ENCODE measurements around the gene SLC4A1.

DNA sequence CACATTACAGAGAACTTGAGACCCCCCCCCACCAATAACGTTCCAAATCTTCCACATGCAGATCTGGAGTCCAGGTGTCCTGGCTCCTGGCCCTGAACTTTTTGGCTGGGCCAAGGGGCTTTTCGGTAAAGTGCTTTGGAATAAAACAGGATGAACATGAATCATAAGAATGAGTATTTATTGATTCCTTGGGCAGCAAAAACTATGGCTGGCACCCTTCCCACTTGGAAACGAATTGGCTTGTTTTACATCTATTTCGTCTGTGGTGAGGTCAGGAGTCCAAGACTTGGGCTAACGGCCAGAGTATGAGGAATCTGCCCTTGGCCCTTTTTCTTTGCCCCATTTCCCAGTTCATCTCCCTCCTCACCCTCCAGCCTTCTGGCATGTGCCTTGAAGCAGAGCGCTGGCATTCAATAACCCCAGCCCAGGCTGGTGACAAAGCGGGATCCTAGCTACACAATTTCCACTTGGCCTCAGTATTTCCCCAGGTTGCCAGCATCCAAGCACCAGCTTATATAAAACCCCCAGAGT is 44.3 kb downstream of the SLC4A1 start:
- TF ChIP-seq, protein P1, sequence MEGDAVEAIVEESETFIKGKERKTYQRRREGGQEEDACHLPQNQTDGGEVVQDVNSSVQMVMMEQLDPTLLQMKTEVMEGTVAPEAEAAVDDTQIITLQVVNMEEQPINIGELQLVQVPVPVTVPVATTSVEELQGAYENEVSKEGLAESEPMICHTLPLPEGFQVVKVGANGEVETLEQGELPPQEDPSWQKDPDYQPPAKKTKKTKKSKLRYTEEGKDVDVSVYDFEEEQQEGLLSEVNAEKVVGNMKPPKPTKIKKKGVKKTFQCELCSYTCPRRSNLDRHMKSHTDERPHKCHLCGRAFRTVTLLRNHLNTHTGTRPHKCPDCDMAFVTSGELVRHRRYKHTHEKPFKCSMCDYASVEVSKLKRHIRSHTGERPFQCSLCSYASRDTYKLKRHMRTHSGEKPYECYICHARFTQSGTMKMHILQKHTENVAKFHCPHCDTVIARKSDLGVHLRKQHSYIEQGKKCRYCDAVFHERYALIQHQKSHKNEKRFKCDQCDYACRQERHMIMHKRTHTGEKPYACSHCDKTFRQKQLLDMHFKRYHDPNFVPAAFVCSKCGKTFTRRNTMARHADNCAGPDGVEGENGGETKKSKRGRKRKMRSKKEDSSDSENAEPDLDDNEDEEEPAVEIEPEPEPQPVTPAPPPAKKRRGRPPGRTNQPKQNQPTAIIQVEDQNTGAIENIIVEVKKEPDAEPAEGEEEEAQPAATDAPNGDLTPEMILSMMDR (IDR thresholded peaks at IDR 0.05; ENCODE audit: poor library complexity) = no peak
- TF ChIP-seq EZH2phosphoT487 (IDR thresholded peaks at IDR 0.05; ENCODE audit: low read depth, severe bottlenecking, unreplicated experiment) = no peak
- TF ChIP-seq EZH2 (IDR thresholded peaks at IDR 0.05; ENCODE audit: borderline replicate concordance) = no peak
